BLaER1 (cell line): ENCODE data around the gene MRPS23.
"Not testable (repeated sequence)": the region's sequence is repeated elsewhere in the genome, so short reads cannot be mapped to it uniquely, and the experiment has no call there.

Experiments used
- H3K27ac ChIP-seq: shearing (Covaris generic); formaldehyde crosslinking; 2 replicates; pipeline ENCODE4 v1.8.1; 2022
- H3K27me3 ChIP-seq: shearing (Covaris generic); formaldehyde crosslinking; 2 replicates; pipeline ENCODE4 v1.8.1; 2022
- H3K36me3 ChIP-seq: shearing (Covaris generic); formaldehyde crosslinking; 2 replicates; pipeline ENCODE4 v1.8.1; 2022
- H3K4me1 ChIP-seq: shearing (Covaris generic); formaldehyde crosslinking; 2 replicates; pipeline ENCODE4 v1.8.1; 2022
- H3K4me2 ChIP-seq: shearing (Covaris generic); formaldehyde crosslinking; 2 replicates; pipeline ENCODE4 v1.8.1; 2022
- H3K4me3 ChIP-seq: shearing (Covaris generic); formaldehyde crosslinking; 2 replicates; pipeline ENCODE4 v1.8.1; 2022
- H3K9ac ChIP-seq: shearing (Covaris generic); formaldehyde crosslinking; 2 replicates; pipeline ENCODE4 v1.8.1; 2022
- H3K9me3 ChIP-seq: shearing (Covaris generic); formaldehyde crosslinking; 2 replicates; pipeline ENCODE4 v1.8.1; 2022
- H4K20me1 ChIP-seq: shearing (Covaris generic); formaldehyde crosslinking; 2 replicates; pipeline ENCODE4 v1.8.1; 2022
- Cebpa-rat ChIP-seq: shearing (Covaris generic); IDR thresholded peaks from 2 replicates; pipeline ENCODE4 v1.8.1; 2022

MRPS23 gene

GRCh38 chr17:57856792-57857620, 7.2 kb upstream of the MRPS23 start:
- Histone ChIP-seq H3K36me3 (no peaks in the 10 kb centered on the region), H3K9ac (no peak overlapping the region), H3K27ac (no peak overlapping the region), H3K4me2 (no peak overlapping the region), H4K20me1 (no peaks in the 10 kb centered on the region), H3K4me3 (no peak overlapping the region), H3K9me3 (no peaks in the 10 kb centered on the region), H3K4me1 (peaks cover 50% of the 10 kb centered on the region), H3K27me3 (no peaks in the 10 kb centered on the region; the same call in 1 of the 2 replicates)
- no peak for TF ChIP-seq Cebpa-rat

GRCh38 chr17:57855391-57856035, 5.7 kb upstream of the MRPS23 start:
- Histone ChIP-seq H3K36me3 (no peaks in the 10 kb centered on the region), H4K20me1 (no peaks in the 10 kb centered on the region), H3K9ac (no peak overlapping the region), H3K4me1 (peaks cover 48% of the 10 kb centered on the region), H3K4me2 (no peak overlapping the region), H3K9me3 (no peaks in the 10 kb centered on the region), H3K4me3 (no peak overlapping the region), H3K27me3 (no peaks in the 10 kb centered on the region), H3K27ac (no peak overlapping the region)
- TF ChIP-seq Cebpa-rat = no peak

- Histone ChIP-seq H3K9me3 (no peaks in the 10 kb centered on the region), H3K4me3 (no peak overlapping the region), H4K20me1 (no peaks in the 10 kb centered on the region), H3K9ac (no peak overlapping the region), H3K27me3 (no peaks in the 10 kb centered on the region), H3K36me3 (0 out of 2 replicates have a peak, but pooled peaks cover 3% of the 10 kb centered on the region), H3K27ac (no peak overlapping the region), H3K4me2 (no peak overlapping the region), H3K4me1 (peaks cover 44% of the 10 kb centered on the region)
- no peak for TF ChIP-seq Cebpa-rat
Measured at GRCh38 chr17:57853695-57854094, 3.9 kb upstream of the MRPS23 start.

- H3K27me3 ChIP-seq = no peaks in the 10 kb centered on the region
- H3K4me1 ChIP-seq = peaks cover 44% of the 10 kb centered on the region
- H3K9ac ChIP-seq = no peak overlapping the region
- H3K4me2 ChIP-seq = no peak overlapping the region
- H3K36me3 ChIP-seq = peaks cover 11% of the 10 kb centered on the region; the same call in 1 of the 2 replicates
- no peak overlapping the region for H3K27ac ChIP-seq
- no peaks in the 10 kb centered on the region for H3K9me3 ChIP-seq
- no peak overlapping the region for H3K4me3 ChIP-seq
- no peaks in the 10 kb centered on the region for H4K20me1 ChIP-seq
- TF ChIP-seq Cebpa-rat = no peak
Measured at GRCh38 chr17:57852955-57853328, 3.1 kb upstream of the MRPS23 start.

- Histone ChIP-seq H3K4me1 (peaks cover 41% of the 10 kb centered on the region), H3K27ac (peak overlapping the region; percentile 64), H3K9me3 (no peaks in the 10 kb centered on the region), H3K36me3 (peaks cover 16% of the 10 kb centered on the region; the same call in 1 of the 2 replicates), H4K20me1 (no peaks in the 10 kb centered on the region), H3K4me2 (peak overlapping the region; percentile 76), H3K9ac (peak overlapping the region; percentile 62; the same call in 1 of the 2 replicates), H3K27me3 (no peaks in the 10 kb centered on the region), H3K4me3 (no peak overlapping the region)
- no peak for TF ChIP-seq Cebpa-rat
Measured at GRCh38 chr17:57852092-57852954, 2.5 kb upstream of the MRPS23 start.

- Histone ChIP-seq H3K4me1 (peaks cover 40% of the 10 kb centered on the region), H3K27me3 (no peaks in the 10 kb centered on the region), H3K27ac (peak overlapping the region; percentile 88), H3K9ac (peak overlapping the region; percentile 87), H3K36me3 (peaks cover 40% of the 10 kb centered on the region), H3K9me3 (no peaks in the 10 kb centered on the region), H3K4me2 (peak overlapping the region; percentile 97), H4K20me1 (peaks cover 11% of the 10 kb centered on the region; the same call in 1 of the 2 replicates), H3K4me3 (peak overlapping the region; percentile 85)
- no peak for TF ChIP-seq Cebpa-rat
Measured at GRCh38 chr17:57849163-57849873, 526 bp downstream of the MRPS23 start.

- not testable (repeated sequence) for H3K9ac ChIP-seq, H3K27me3 ChIP-seq, H3K27ac ChIP-seq, H3K9me3 ChIP-seq, H3K4me2 ChIP-seq, H3K4me3 ChIP-seq
- peaks cover 34% of the 10 kb centered on the region; the same call in 1 of the 2 replicates for H4K20me1 ChIP-seq
- peaks cover 63% of the 10 kb centered on the region for H3K36me3 ChIP-seq
- H3K4me1 ChIP-seq = peaks cover 25% of the 10 kb centered on the region
Measured at GRCh38 chr17:57846056-57846945, 3.5 kb downstream of the MRPS23 start.

- no peak overlapping the region for H3K4me2 ChIP-seq
- H3K4me1 ChIP-seq = no peaks in the 10 kb centered on the region
- no peak for TF ChIP-seq Cebpa-rat
- H3K36me3 ChIP-seq = peaks cover 87% of the 10 kb centered on the region
- H4K20me1 ChIP-seq = peaks cover 41% of the 10 kb centered on the region; the same call in 1 of the 2 replicates
- no peak overlapping the region for H3K4me3 ChIP-seq
- no peaks in the 10 kb centered on the region for H3K9me3 ChIP-seq
- H3K9ac ChIP-seq = no peak overlapping the region
- H3K27ac ChIP-seq = no peak overlapping the region
- no peaks in the 10 kb centered on the region for H3K27me3 ChIP-seq
Measured at GRCh38 chr17:57842280-57842679, 7.6 kb downstream of the MRPS23 start.
